ENCODE data around the gene NANP. TPM values are rescaled to one million over a fixed set of nuclear protein-coding genes. Genes with fewer than 3 reads are reported as not detected.
"Not testable (repeated sequence)": the region's sequence is repeated elsewhere in the genome, so short reads cannot be mapped to it uniquely, and the experiment has no call there.

Gene NANP, protein sequence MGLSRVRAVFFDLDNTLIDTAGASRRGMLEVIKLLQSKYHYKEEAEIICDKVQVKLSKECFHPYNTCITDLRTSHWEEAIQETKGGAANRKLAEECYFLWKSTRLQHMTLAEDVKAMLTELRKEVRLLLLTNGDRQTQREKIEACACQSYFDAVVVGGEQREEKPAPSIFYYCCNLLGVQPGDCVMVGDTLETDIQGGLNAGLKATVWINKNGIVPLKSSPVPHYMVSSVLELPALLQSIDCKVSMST
- total RNA-seq: 1 to 10 TPM; 6.5 to 7.3 TPM

DNA sequence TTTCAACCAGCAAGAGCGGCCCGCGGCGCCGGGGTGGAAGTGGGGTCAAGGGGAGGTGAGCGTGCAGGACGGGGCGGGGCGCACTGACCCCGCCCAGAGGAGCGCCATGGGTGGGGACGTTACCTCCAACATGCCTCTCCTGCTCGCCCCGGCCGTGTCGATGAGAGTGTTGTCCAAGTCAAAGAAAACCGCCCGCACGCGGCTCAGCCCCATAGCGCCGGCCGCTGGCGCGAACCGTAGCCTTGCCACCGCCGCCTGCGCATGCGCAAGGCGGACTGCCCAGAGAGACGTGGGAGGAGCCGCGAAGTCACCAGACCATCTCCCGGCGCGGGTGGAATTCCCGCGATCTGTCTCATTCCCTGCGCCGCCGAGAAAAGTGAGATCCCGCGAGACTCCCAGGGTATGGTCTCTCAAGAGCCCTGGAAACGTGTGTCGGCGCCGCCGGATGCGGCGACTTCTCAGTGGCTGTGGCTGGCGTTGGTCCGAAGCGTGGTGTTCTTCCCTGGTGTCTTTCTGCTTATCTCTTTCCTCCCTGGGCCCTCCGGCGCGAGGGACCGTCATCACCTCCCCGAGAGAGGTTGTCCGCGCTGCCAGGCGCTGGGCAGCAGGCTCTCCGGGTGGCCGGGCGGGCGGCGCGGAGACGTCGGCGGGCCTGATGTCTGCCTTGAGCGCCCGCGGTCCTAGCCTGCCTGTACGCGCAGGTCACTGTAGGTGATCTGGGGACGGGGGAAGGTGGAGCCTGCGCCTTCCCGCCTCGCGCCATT, at the start of gene NANP:
NANP (minus strand) TSS at position 279 of the 764 bp plus-strand sequence; CDS start at position 213, 66 bp downstream.
- Mint-ChIP-seq H3K27me3 (no peaks in the 10 kb centered on the region), H3K27ac (peak within 1 kb of the TSS; percentile 96), H3K4me1 (ENCODE audit: low read depth) (peaks cover 18% of the 10 kb centered on the region), H3K4me3 (peak within 1 kb of the TSS; percentile 78), H3K9me3 (peaks cover 14% of the 10 kb centered on the region), H3K36me3 (peaks cover 12% of the 10 kb centered on the region)
- intact Hi-C loops (cut with micrococcal nuclease): loop anchor here (1.0 to 5.0 kb wide), 7 partner anchors 15 to 567 kb away; partner anchors contain the start of genes ACSS1, GINS1, NINL and PYGB
- ChIA-PET CTCF (no interaction called here), POLR2A (no interaction called here)
- peak; percentile 96 for DNase-seq

DNA sequence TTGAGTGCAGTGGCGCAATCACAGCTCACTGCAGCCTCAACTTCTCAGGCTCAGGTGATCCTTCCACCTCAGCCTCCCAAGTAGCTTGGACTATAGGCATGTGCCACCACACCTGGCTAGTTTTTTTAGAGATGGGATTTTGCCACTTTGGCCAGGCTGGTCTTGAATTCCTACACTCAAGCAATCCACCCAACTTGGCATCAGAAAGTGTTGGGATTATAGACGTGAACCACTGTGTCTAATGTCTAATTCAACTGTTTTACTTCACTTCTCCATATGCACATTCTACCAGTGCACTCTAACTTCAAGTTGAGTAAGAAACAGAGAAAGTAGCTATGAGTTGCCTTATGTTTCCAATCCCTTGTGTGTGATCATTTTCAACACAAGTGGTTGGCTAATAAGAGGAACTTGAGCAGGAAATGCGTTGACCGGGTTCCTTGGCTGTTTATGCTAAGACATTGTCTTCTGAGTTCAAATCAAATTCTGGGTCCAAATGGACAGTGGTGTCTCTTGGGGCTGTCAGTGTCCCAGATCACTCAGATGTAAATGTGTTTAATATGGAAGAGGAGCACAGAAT, 48.9 kb upstream of the NANP start:
- ChIA-PET CTCF (no interaction called here), POLR2A (no interaction called here)
- H3K4me1 Mint-ChIP-seq (ENCODE audit: low read depth): peaks cover 9% of the 10 kb centered on the region
- no peak overlapping the region for H3K27ac Mint-ChIP-seq
- no peaks in the 10 kb centered on the region for H3K9me3 Mint-ChIP-seq
- intact Hi-C loops (cut with micrococcal nuclease): no loop called here
- no peak overlapping the region for H3K4me3 Mint-ChIP-seq
- no peaks in the 10 kb centered on the region for H3K27me3 Mint-ChIP-seq
- H3K36me3 Mint-ChIP-seq: peaks cover 49% of the 10 kb centered on the region
- DNase-seq: no peak

DNA sequence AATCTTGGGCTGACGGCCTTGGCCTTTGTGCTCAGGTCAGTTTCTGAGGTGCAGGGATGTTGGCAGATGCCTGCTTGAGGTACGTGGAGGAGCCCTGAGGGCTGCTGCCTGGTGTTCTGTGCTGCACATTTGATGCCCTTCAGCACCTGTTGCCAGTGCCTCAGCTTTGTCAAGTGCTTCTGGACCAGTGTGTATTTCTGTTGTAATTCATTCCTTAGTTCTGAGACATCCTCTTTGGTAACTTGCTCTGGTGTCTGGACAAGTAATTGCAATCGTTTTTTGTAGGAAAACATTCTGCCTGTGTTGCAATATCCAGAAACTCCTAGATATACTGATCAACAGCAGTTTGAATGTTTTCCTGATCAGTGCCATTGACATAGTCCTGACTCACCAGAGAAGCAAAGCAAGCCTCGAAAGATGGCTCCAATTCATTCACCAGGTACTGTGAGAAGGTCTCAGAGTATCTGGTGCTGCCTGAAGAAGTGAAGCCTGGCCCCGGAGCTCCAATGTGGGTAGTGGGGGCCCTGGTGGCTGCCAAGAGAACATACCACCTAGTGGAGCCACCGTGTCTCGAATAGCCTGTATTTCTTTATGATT, 46.1 kb upstream of the NANP start:
- H3K27me3 Mint-ChIP-seq: no peaks in the 10 kb centered on the region
- intact Hi-C loops (cut with micrococcal nuclease): no loop called here
- H3K4me1 Mint-ChIP-seq (ENCODE audit: low read depth): no peaks in the 10 kb centered on the region
- no peak overlapping the region for H3K27ac Mint-ChIP-seq
- peaks cover 22% of the 10 kb centered on the region for H3K36me3 Mint-ChIP-seq
- no peak overlapping the region for H3K4me3 Mint-ChIP-seq
- H3K9me3 Mint-ChIP-seq: no peaks in the 10 kb centered on the region
- no peak for DNase-seq
- ChIA-PET POLR2A (no interaction called here), CTCF (no interaction called here)

DNA sequence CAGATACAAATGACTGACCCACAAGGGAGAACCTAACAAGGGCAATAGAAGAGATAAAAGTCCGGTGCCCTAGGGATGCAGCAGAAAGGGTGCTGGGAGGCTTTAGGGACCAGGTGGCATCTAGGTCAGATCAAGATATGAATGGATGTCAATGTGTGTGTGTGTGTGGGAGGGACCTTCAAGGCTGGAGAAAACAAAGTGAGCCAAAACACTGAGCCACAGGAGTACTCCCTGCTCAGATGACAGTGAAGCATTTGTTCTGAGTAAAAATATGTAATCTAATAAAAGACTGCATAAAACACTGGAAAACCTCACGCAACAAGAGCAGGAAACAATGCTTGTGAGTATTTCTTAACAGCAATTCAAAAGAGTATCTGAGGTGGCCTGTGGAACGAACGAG, 44.6 kb upstream of the NANP start:
- ChIA-PET CTCF (no interaction called here), POLR2A (no interaction called here)
- no peaks in the 10 kb centered on the region for H3K9me3 Mint-ChIP-seq
- no peak for DNase-seq
- H3K27me3 Mint-ChIP-seq: no peaks in the 10 kb centered on the region
- H3K4me1 Mint-ChIP-seq (ENCODE audit: low read depth): no peaks in the 10 kb centered on the region
- no peak overlapping the region for H3K4me3 Mint-ChIP-seq
- no peak overlapping the region for H3K27ac Mint-ChIP-seq
- intact Hi-C loops (cut with micrococcal nuclease): no loop called here
- peaks cover 9% of the 10 kb centered on the region for H3K36me3 Mint-ChIP-seq

DNA sequence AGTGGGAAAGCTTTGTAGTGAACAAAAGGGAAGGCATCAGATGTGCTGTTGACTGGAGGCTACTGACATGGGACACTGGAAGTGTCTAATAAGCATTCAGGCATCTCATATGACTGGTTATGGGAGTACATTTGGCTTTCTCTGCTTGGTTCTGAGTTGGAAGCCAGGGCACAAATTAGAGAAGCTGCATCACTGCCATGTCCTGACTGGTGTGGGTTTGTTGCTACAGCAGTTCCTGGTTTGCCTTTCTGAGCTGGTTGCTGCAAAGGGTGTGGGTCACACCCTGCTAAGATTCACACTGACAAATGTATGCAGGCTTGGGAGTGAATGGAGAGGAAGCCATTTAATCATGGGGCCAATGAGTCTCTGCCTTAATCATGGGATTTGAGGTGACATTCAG, 36.2 kb upstream of the NANP start:
- Mint-ChIP-seq H3K36me3 (no peaks in the 10 kb centered on the region), H3K27me3 (no peaks in the 10 kb centered on the region), H3K27ac (no peak overlapping the region), H3K9me3 (no peaks in the 10 kb centered on the region), H3K4me3 (no peak overlapping the region), H3K4me1 (ENCODE audit: low read depth) (no peaks in the 10 kb centered on the region)
- intact Hi-C loops (cut with micrococcal nuclease): no loop called here
- ChIA-PET CTCF (no interaction called here), POLR2A (no interaction called here)
- no peak for DNase-seq

DNA sequence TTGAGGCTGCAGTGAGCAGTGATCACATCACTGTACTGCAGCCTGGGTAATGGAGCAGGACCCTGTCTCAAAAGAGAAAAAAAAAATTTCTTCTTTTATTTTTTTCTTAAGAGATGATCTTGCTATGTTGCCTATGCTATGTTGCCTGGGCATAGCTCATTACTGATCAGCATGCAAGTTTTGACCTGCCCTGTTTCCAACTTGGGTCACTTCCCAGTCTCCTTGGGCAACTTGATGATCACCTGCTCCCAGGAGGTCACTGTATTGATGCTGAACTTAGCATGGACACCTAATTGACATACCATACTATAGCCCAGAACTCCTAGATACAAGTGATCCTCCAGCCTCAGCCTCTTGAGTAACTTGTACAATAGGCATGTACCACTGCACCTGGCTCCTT, 30.7 kb upstream of the NANP start:
- intact Hi-C loops (cut with micrococcal nuclease): no loop called here
- Mint-ChIP-seq H3K9me3 (no peaks in the 10 kb centered on the region), H3K27me3 (no peaks in the 10 kb centered on the region), H3K4me1 (ENCODE audit: low read depth) (no peaks in the 10 kb centered on the region), H3K4me3 (no peak overlapping the region), H3K36me3 (peaks cover 9% of the 10 kb centered on the region), H3K27ac (no peak overlapping the region)
- POLR2A ChIA-PET: no interaction called here
- no peak for DNase-seq
- CTCF ChIA-PET: no interaction called here

DNA sequence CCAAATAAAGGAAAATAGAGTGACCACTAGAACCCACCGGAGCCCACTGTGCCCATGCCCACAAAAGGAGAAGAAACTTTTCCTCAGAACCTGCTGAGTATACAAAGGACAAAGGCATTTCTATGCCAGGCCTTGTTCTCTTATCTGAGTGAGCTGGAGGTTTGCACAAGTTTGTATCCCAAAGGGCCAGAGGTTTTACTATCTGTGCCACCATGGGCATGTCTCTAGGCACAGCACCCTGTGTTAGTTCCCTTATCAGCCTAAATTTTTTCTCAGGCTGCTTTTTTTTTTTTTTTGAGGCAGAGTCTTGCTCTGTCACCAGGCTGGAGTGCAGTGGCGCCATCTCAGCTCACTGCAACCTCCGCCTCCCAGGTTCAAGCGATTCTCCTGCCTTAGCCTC, 29.1 kb upstream of the NANP start:
- H3K36me3 Mint-ChIP-seq; POLR2A ChIA-PET; intact Hi-C loops (cut with micrococcal nuclease); H3K4me1 Mint-ChIP-seq (ENCODE audit: low read depth); H3K27me3 Mint-ChIP-seq; H3K4me3 Mint-ChIP-seq; CTCF ChIA-PET; H3K27ac Mint-ChIP-seq; H3K9me3 Mint-ChIP-seq; DNase-seq: not testable (repeated sequence)

DNA sequence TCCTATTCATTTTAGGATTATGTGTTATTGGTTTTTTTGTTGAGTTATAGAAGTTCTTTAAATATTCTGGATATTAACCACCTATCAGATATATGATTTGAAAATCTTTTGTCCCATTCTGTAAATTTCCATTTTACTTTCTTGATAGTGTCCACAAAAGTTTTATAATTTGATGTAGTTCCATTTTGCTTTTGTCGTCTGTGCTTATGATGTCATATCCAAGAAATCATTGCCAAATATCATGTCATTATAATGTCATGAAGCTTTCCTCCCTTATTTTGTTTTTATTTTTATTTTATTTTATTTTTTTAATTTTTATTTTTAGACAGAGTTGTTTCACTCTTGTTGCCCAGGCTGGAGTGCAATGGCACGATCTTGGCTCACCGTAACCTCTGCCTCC, 21.0 kb upstream of the NANP start:
- intact Hi-C loops (cut with micrococcal nuclease): no loop called here
- ChIA-PET CTCF (no interaction called here), POLR2A (no interaction called here)
- peaks cover 5% of the 10 kb centered on the region for H3K4me1 Mint-ChIP-seq (ENCODE audit: low read depth)
- H3K27ac Mint-ChIP-seq: no peak overlapping the region
- H3K4me3 Mint-ChIP-seq: no peak overlapping the region
- no peaks in the 10 kb centered on the region for H3K27me3 Mint-ChIP-seq
- DNase-seq: no peak
- H3K36me3 Mint-ChIP-seq: peaks cover 16% of the 10 kb centered on the region
- peaks cover 4% of the 10 kb centered on the region for H3K9me3 Mint-ChIP-seq

DNA sequence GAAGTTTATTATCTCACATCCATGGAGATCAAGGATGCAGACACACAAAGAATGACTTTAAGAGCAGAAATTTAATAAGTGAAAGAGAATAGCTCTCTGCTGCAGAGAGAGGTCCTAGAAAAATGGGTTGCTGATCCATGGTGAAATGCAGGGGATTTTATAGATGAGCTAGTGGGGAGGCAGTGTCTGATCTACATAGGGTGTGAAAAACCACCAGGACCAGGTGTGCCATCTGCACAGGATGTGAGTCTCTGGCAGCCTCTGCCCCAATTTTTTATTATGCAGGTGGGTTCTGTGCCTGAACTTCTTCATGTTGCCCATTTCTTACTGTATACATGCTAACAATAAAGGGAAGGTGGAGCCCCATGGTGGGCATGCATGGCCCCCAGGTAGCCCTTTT, 19.9 kb upstream of the NANP start:
- intact Hi-C loops (cut with micrococcal nuclease): no loop called here
- ChIA-PET CTCF (no interaction called here), POLR2A (no interaction called here)
- Mint-ChIP-seq H3K27ac (no peak overlapping the region), H3K4me1 (ENCODE audit: low read depth) (peaks cover 5% of the 10 kb centered on the region), H3K36me3 (peaks cover 16% of the 10 kb centered on the region), H3K9me3 (peaks cover 4% of the 10 kb centered on the region), H3K4me3 (no peak overlapping the region), H3K27me3 (no peaks in the 10 kb centered on the region)
- no peak for DNase-seq

DNA sequence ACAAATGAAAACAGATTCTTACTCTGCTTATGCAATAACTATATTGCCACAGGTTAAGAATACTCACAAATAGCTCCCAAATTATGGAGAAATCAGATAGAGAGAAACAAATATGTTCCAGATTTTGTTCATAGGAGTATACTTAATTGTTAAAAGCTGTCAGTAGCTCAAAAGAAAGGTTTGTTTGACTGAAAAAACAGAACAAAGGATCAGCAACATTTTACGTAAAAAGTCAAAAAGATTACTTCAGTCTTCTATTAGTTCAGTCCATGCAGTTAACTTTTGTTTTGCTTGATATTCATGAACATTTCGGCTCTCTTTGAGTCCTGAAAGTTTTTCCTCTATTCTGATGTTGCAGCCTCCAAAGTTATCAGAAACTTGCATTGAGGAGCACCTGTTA, 13.4 kb upstream of the NANP start:
- intact Hi-C loops (cut with micrococcal nuclease): no loop called here
- no peaks in the 10 kb centered on the region for H3K27me3 Mint-ChIP-seq
- H3K36me3 Mint-ChIP-seq: peaks cover 28% of the 10 kb centered on the region
- DNase-seq: no peak
- ChIA-PET CTCF (no interaction called here), POLR2A (no interaction called here)
- H3K9me3 Mint-ChIP-seq: peaks cover 18% of the 10 kb centered on the region
- H3K4me1 Mint-ChIP-seq (ENCODE audit: low read depth): peaks cover 4% of the 10 kb centered on the region
- H3K4me3 Mint-ChIP-seq: no peak overlapping the region
- no peak overlapping the region for H3K27ac Mint-ChIP-seq

DNA sequence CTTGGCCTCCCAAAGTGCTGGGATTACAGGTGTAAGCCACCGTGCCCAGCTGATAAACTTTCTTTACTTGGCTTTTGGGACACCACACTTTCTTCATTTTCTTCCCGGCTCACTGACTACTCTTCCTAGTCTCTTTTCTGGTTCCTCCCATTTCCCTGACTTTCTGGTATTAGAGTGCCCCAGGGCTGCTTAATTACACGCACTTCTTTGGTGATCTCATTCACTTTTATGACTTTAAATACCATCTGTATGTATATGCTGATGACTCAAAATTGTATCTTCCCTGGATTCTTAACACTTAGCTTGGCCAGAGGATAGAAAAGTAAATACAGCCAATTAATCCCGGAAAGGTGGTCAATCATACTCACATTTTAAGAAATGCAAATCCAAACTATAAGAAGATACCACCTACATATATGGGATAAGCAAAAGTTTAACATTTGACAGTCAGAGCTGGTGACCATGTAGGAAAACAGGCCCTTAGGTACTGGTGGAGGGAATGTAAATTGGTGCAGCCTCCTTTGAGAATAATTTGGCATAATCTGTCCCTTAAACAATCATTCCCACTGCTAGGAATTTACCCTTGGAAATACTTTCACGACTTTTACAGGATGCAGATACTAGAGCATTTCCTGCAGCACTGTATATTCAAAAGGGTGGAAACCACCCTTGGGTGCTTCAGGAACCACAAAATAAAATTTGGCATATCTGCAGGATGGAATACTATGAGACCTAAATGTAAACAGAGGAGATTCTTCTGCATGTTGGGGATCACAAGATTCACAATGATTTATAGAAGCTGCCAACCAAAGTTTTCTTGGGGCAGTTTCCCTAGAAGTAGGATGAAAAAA, 9.4 kb upstream of the NANP start:
- peaks cover 9% of the 10 kb centered on the region for H3K4me1 Mint-ChIP-seq (ENCODE audit: low read depth)
- ChIA-PET POLR2A (no interaction called here), CTCF (no interaction called here)
- no peak for DNase-seq
- H3K36me3 Mint-ChIP-seq: peaks cover 31% of the 10 kb centered on the region
- H3K4me3 Mint-ChIP-seq: no peak overlapping the region
- no peak overlapping the region for H3K27ac Mint-ChIP-seq
- H3K9me3 Mint-ChIP-seq: peaks cover 28% of the 10 kb centered on the region
- H3K27me3 Mint-ChIP-seq: no peaks in the 10 kb centered on the region
- intact Hi-C loops (cut with micrococcal nuclease): no loop called here

DNA sequence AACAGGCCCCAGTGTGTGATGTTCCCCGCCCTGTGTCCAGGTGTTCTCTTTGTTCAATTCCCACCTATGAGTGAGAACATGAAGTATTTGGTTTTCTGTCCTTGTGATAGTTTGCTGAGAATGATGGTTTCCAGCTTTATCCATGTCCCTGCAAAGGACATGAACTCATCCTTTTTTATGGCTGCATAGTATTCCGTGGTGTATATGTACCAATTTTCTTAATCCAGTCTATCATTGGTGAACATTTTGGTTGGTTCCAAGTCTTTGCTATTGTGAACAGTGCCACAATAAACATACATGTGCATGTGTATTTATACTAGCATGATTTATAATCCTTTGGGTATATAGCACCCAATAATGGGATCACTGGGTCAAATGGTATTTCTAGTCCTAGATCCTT, 6.8 kb upstream of the NANP start:
- DNase-seq; H3K4me1 Mint-ChIP-seq (ENCODE audit: low read depth); CTCF ChIA-PET; H3K4me3 Mint-ChIP-seq; H3K27ac Mint-ChIP-seq; intact Hi-C loops (cut with micrococcal nuclease); POLR2A ChIA-PET; H3K27me3 Mint-ChIP-seq: not testable (repeated sequence)
- Mint-ChIP-seq H3K9me3 (peaks cover 19% of the 10 kb centered on the region), H3K36me3 (peaks cover 20% of the 10 kb centered on the region)
